ENCODE data around the gene POPDC3.
"Not testable (repeated sequence)": the region's sequence is repeated elsewhere in the genome, so short reads cannot be mapped to it uniquely, and the experiment has no call there.

The POPDC3 gene

DNA sequence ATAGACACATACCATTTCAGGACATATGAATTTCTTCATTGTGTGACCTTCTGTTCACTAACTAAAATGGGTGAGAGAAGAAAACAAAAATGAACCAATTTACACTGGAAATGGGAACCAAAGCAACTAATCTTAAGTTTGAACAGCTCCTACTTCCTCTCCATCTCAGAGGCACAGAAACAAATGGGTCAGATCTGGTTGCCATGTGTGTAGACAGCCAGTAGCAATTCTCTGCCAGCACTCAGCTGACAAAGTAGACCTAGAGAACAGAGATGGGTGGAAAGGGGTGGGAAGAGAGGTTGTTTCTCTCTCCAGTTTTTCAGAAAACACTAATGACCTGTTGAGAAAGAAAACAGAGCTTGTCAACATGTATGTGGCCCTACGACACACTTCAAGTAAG lies 14.3 kb upstream of the POPDC3 start:
- DNase-seq = no peak

GRCh38 chr6:105193647-105194046 lies 13.8 kb upstream of the POPDC3 start:
- DNase-seq = no peak

- no peak for DNase-seq
Observed at GRCh38 chr6:105192707-105193465, 13.1 kb upstream of the POPDC3 start.

DNA sequence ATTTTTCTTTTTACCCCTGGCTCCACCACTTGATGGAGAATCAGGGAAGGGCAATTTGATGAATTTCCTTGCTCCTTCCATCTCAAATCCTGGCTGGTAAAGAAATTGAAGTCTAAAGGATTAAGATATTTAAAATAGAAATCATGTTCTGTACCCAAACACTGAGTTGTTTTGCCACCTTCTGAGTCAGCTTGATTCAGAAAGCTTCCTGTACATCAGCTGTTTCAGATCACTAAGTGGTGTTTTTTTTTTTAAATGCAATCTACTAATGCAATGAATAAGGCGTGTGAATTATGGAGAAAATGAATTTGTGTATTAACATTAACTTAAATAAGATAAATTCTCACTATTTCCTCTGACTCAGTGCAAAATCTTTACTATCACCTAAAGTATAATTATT lies 11.5 kb upstream of the POPDC3 start:
- no peak for DNase-seq

DNA sequence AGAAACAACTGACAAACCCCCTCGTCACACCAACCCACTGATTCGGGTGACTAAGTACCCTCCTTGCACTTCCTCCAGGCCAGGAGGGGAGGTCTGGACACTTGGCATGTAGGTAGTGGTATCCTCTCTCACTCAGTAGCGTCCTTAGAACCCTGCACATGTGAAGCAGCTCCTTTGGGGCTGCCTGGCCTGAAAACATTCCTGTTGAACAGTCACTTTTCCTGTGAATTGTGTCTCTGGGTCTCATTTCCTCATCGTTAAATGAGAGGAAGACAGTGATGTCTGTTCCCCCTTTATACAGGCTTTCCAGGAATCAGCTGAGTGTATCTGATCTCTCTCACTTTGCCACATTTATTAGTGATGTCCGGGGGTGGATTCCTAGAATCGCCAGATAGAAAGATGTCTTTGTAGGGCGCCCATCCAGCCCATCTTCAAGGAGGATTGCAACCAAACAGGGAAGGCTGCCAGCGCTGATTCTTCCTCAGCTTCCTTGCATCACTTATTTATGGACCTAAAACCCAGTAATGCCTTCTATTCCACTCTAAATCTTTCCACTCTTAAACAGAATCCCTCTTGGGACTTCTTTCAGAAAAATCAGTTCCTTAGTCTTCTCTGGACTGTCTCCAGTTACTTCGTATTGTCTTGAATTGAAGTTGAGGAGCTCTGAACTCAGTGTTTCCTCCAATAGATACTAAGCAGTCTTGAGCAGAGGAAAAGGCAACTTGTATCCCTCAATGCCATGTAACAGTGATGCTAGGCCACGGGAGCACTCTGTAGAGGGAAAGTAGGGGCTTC lies 9.4 kb upstream of the POPDC3 start:
- no peak for DNase-seq

DNA sequence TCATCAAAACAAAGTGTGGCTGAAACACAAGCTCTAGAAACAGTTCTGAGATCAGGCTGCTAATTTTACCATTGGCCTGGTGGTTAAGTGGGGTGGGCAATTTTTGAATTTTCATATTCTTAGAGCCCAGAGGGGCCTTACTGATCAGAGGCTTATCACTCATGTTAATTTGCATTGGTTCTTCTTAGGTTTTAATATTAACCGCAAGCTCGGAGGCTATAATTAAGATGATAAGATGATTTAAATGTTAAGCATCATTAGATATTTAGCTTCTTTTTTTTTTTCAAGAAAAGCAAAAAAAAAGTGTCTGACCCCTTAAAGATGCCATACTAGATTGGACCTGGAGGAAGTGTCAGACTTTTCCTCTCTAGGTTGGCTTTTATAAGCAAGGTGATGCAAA lies 8.4 kb upstream of the POPDC3 start:
- DNase-seq = no peak

DNA sequence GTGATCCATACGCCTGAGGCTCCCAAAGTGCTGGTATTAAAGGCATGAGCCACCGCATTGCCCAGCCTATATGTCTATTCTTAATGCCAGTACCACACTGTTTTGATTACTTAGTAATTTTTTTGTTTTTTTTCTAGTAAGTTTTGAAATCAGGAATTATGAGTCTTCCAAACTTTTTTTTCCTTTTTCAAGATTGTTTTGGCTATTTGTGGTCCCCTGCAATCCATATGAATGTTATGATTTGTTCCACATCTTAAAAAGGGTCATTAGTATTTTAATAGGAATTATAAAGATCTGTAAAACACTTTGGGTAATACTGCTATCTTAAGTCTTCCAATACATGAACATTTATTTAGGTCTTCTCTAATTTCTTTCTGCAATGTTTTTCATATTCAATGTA lies 6.8 kb upstream of the POPDC3 start:
- no peak for DNase-seq

- no peak for DNase-seq
Observed at GRCh38 chr6:105184921-105185320, 5.1 kb upstream of the POPDC3 start.

- no peak for DNase-seq
Observed at GRCh38 chr6:105181981-105182515, 2.2 kb upstream of the POPDC3 start.

- no peak for DNase-seq
Observed at GRCh38 chr6:105178636-105179035, 1.2 kb downstream of the POPDC3 start.

DNA sequence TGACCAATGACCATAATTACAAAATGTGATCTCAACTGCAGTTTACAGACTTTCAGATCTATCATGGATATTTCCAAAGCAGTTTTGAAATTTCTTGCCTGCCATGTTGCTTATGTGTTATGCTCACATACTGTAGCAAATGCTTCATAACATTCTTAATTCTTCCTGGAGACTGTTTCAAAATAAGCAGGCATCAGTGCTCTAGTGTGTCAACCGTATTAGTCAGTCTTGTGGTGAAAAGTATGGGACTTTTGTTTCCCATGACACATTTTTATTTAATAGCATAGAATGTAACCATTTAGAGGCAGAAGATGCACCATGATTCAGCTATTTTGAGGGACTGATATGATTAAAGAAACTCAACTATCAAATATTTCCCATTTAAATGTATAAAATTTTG lies 1.7 kb downstream of the POPDC3 start:
- DNase-seq = no peak

DNA sequence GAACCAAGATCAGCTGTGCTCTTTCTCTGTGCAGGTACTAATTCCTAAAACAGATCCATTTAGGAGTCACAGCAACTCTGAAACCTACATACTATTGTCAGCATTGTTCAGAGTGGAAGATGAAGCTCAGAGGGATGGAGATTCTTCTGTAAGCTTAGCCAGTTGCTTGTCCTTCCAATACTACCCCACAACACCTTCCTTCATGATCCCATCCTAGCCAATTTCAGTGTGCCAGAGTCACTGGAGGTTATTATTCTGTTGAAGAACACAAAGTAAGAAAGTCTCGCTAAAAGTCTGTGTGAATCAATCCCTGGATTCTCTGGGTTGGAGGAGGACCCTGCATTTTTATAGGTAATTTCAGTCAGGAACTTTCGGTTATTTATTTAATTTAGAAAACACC lies 2.3 kb downstream of the POPDC3 start:
- no peak for DNase-seq

DNA sequence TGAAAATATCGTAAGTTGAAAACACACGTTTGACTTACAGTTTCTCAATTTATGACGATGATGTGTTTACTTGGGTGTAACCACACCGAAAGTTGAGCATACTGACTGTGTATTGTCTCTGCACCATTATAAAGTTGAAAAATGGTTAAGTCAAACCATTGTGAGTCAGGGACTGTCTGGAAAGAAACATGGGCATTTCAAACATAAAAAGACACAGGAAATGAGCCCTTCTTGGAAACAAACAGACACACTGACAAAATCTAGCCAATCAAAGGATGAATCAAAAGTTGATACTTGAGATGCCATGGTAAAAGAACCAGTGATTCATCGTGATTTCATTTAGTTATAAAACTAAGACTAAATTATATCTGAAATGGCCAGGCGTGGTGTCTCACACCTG lies 5.3 kb downstream of the POPDC3 start:
- DNase-seq = no peak

DNA sequence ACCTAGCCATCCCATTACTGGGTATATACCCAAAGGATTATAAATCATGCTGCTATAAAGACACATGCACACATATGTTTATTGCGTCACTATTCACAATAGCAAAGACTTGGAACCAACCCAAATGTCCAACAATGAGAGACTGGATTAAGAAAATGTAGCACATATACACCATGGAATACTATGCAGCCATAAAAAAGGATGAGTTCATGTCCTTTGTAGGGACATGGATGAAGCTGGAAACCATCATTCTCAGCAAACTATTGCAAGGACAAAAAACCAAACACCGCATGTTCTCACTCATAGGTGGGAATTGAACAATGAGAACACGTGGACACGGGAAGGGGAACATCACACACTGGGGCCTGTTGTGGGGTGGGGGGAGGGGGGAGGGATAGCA lies 7.3 kb downstream of the POPDC3 start:
- DNase-seq = not testable (repeated sequence)

GRCh38 chr6:105170059-105170458 lies 9.8 kb downstream of the POPDC3 start:
- DNase-seq = no peak

DNA sequence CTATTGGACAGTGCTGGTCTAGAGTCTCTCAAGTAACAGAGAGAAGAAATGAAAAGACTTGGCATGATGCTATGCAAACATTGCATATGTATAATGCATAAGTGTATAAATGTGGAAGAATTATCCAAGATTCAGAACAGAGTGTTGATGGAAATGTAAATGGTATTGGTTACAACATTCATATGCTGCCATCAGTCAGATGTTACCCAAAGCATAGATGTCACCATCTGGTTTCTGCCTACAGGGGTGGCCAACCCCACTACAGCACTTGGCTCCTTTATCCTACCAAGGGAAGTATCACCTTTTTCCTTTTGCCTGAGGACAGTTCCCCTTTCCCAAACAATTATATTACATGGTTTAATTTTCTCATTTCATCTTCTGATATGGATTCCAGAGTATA lies 11.9 kb downstream of the POPDC3 start:
- DNase-seq = no peak

- peak; percentile 46 for DNase-seq
Observed at GRCh38 chr6:105164418-105164817, 15.4 kb downstream of the POPDC3 start.

- peak; percentile 50 for DNase-seq
Observed at GRCh38 chr6:105163183-105163582, 16.6 kb downstream of the POPDC3 start.

- DNase-seq = no peak
Observed at GRCh38 chr6:105162377-105162776, 17.4 kb downstream of the POPDC3 start.

DNA sequence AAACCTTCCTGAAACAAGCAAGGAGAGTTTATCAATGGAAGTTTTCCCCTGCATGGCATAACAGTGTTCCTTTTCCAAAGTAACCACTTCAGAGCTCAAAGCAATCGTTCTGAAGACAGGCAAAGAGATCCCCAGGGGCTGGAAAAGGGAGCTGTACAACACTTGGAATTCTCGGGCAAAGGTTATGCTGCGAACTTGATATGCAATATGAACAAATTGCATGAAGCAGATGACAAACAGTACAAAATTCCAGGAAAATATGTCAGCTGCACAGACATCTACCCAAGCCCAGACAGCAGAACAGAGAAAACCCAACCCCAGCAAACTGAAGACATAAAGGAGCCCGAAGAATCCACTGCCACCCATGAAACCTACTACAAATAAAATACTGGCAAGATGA lies 18.4 kb downstream of the POPDC3 start:
- DNase-seq = no peak

- no peak for DNase-seq
Observed at GRCh38 chr6:105153676-105154075, 26.1 kb downstream of the POPDC3 start.

DNA sequence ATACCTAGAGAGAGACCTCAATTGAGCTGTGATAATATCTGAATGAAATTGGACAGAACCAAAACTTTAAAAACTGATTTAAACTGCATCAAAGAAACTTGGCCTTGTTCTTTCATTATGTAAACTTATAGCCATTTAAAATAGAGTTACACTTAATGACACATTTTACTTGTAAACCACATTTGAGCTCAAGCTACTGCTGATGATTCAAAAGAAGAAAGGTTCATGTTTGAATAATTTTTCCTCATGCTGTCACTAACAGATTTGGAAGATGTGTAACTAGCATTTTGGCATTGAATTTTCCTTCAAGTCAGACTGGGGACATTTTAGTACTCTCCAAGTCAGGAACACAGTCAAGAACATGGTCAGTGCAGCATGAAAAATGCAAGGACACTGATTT lies 26.9 kb downstream of the POPDC3 start:
- no peak for DNase-seq

GRCh38 chr6:105151644-105152043 lies 28.2 kb downstream of the POPDC3 start:
- no peak for DNase-seq

GRCh38 chr6:105138141-105138540 lies 41.7 kb downstream of the POPDC3 start:
- DNase-seq = no peak
